ENCODE measurements around the gene FANCE. TPM values are rescaled to one million over a fixed set of nuclear protein-coding genes. Genes with fewer than 3 reads are reported as not detected.

Gene FANCE
- total and polyA plus RNA-seq, 9 of the 15 experiments (the other 6 are each of a cell fraction or from before 2014, with no cell fraction given), result 5.7 to 30.2 (median 17.0) TPM

- TF ChIP-seq HES1 (IDR thresholded peaks at IDR 0.05; ENCODE audit: low read depth) (no peak), SIX5 (IDR thresholded peaks at IDR 0.05; ENCODE audit: borderline replicate concordance in 1 of 2, insufficient read depth in 1 of 2, low read depth in 1 of 2, low read length in 2 of 2) (no peak), MLLT1 (IDR thresholded peaks at IDR 0.05) (no peak)
Observed at GRCh38 chr6:35454391-35455110, 2.4 kb downstream of the FANCE start (continued).

GRCh38 chr6:35457907-35458306 lies 5.8 kb downstream of the FANCE start:
- H3K4me2 ChIP-seq (ENCODE audit: insufficient read depth, low read length), result no peak overlapping the region
- H3K9me1 ChIP-seq (ENCODE audit: control insufficient read depth, insufficient read depth, low read length), result no peaks in the 10 kb centered on the region
- no TSS peak for BruUV-seq (replicated peaks)
- WGBS (ENCODE audit: insufficient coverage, low coverage, missing lambda C conversion rate), result 49% methylated on average over 4 of the region's 4 CpGs
- peak; percentile 24 for ATAC-seq
- no peak overlapping the region for H3K27ac ChIP-seq (ENCODE audit: extremely low read depth, low read depth, low read length)
- DNase-seq (ENCODE audit: extremely low read depth in 1 of 4, low spot score in 3 of 4), result no peak
- ChIA-PET POLR2A (interaction anchor here (0.6 to 1.6 kb wide), 7 partner anchors 8 to 288 kb away, joined by 3 to 7 read pairs (median 4); partner anchors contain the start of gene TEAD3), CTCF (ENCODE audit: low intra/inter-chr PET ratio) (no interaction called here)
- no peaks in the 10 kb centered on the region; the same call in 1 of the 2 replicates for H4K20me1 ChIP-seq (replicated peaks; ENCODE audit: control insufficient read depth, insufficient read depth, low read length)
- H3K27me3 ChIP-seq (ENCODE audit: control insufficient read depth in 2 of 2, insufficient read depth in 2 of 2, low read length in 2 of 2), result no peaks in the 10 kb centered on the region
- H3K9ac ChIP-seq (ENCODE audit: insufficient read depth in 1 of 2, low read depth in 2 of 2, low read length in 2 of 2), result peak overlapping the region in 1 of 2 experiments; percentile 75; a peak in 2 of 4 replicates
- no peak for FAIRE-seq
- no peaks in the 10 kb centered on the region for H3K9me3 ChIP-seq (replicated peaks; ENCODE audit: control insufficient read depth, insufficient read depth, low read depth, low read length)
- H3K36me3 ChIP-seq (ENCODE audit: control insufficient read depth, insufficient read depth, low read length), result peaks cover 73% of the 10 kb centered on the region
- intact Hi-C loops (cut with micrococcal nuclease) (no loop called here), in situ Hi-C loops (cut with MboI) (loop anchor here (10.0 kb wide), 1 partner anchor 153 kb away; no protein-coding TSS in a partner anchor)
- H3K79me2 ChIP-seq (ENCODE audit: control insufficient read depth, insufficient read depth, low read length), result peaks cover 20% of the 10 kb centered on the region
- H3K4me1 ChIP-seq (replicated peaks in 1 of 2; ENCODE audit: control insufficient read depth in 2 of 2, insufficient read depth in 2 of 2, low read length in 2 of 2), result peaks cover 9 to 11% of the 10 kb centered on the region in 2 experiments
- H3K4me3 ChIP-seq, result no peak overlapping the region
- no peak overlapping the region for H2AFZ ChIP-seq (ENCODE audit: low read depth, low read length)
- TF ChIP-seq ZNF12 (CRISPR knock-in tag; IDR thresholded peaks at IDR 0.05) (no peak), RAD21 (CRISPR knock-in tag; conservative IDR thresholded peaks at IDR 0.05 in 1 of 2, IDR thresholded peaks at IDR 0.05 in 1 of 2) (0 out of 4 replicates have a peak, but pooled peaks of 1 of the 2 experiments have one; percentile 8), ZNF75A (CRISPR knock-in tag; IDR thresholded peaks at IDR 0.05) (0 out of 2 replicates have a peak, but pooled peaks have one; percentile 45), USF1 (CRISPR knock-in tag; IDR thresholded peaks at IDR 0.05) (no peak), KDM2B (CRISPR knock-in tag; IDR thresholded peaks at IDR 0.05) (no peak), HOXB6 (CRISPR knock-in tag; IDR thresholded peaks at IDR 0.05; ENCODE audit: borderline replicate concordance) (no peak), TFE3 (CRISPR knock-in tag; IDR thresholded peaks at IDR 0.05) (no peak), TCFL5 (CRISPR knock-in tag; conservative IDR thresholded peaks at IDR 0.05) (no peak), CTCF (IDR thresholded peaks at IDR 0.05 in 2 of 3, conservative IDR thresholded peaks at IDR 0.05 in 1 of 3; ENCODE audit: insufficient read depth in 2 of 3, low read depth in 1 of 3, low read length in 3 of 3) (peak in 2 of 3 experiments; percentile 10 to 28; a peak in 2 of 6 replicates)
